NCI-H146 treated with DMSO at 0.1 percent for 48 hours (cell line): Measurements from ENCODE around the gene AIRE.
"Not testable (repeated sequence)": the region's sequence is repeated elsewhere in the genome, so short reads cannot be mapped to it uniquely, and the experiment has no call there.

Experiments used
- DNase-seq: peaks from one replicate; lab custom pipeline; 2025; ENCODE audit not compliant: unreplicated experiment; lab: John Stamatoyannopoulos, UW

Gene AIRE

DNA sequence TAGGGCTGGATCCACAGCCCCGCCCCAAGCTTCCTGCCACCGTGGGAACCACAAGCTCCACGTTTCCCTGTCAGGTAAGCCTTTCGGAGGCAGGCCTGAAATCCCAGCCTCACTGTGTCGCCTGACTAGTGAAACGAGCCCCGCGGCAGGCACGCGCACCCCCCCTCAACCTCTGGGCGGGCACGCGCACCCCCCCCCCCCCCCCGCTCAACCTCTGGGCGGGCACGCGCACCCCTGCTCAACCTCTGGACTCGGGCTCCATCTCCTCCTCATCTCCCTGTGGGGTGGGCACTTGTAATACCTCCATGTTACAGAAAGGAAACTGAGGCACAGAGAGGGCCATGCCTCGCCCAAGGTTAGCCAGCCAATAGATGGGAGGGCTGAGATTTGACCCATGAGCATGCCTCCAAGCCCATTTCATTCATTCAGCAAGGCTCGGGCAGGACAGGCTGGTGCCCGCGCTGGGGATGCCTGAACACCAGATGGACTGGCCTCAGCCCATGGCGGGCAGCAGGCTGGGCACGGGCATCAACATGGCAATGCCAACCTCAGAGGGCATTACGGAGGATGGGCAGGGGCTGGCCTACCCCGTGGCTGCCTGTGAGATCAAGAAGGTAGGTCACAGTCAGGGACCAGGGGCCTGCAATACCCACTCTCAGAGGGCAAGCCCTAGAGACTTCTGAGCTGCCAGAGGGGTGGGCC lies 48.8 kb downstream of the AIRE start:
- DNase-seq, result no peak

DNA sequence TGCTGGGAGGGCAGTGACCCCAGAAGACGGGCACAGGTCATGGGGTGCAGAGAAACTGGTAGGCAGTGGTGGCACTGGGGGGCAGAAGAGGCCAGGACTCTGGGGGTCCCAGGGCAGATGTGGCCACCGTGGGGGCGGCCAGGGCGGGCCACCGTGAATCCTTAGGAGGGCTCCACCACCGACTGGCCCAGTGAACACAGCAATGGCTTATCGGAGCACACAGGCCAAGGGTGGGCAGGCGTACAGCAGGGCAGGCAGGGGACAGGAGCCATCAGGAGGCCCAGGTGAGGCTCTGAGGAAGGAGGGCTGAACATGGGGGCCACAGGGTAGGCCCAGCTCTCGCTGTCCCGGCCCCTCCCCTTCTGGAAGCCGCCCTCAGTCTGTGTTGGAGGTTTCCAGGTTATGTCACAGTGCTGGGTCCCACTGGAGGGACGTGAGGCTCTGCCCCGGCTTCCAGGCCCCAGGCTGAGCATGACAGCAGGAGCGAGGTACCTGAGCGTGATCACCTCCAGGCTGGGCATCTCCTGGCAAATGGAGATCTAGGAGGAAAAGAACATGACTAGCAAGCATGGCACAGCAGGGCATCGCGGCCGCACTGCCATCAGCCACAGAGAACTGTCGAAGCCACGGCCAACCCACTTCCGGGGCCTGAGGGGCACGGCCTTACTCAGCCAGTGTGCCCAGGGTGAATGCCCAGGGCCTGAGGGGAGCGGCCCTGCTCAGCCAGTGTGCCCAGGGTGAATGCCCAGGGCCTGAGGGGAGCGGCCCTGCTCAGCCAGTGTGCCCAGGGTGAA lies 49.8 kb downstream of the AIRE start:
- DNase-seq, result no peak

- DNase-seq, result no peak
Measured at GRCh38 chr21:44337449-44337848, 51.8 kb downstream of the AIRE start.

- peak; percentile 34 for DNase-seq
Measured at GRCh38 chr21:44337941-44338895, 52.5 kb downstream of the AIRE start.

DNA sequence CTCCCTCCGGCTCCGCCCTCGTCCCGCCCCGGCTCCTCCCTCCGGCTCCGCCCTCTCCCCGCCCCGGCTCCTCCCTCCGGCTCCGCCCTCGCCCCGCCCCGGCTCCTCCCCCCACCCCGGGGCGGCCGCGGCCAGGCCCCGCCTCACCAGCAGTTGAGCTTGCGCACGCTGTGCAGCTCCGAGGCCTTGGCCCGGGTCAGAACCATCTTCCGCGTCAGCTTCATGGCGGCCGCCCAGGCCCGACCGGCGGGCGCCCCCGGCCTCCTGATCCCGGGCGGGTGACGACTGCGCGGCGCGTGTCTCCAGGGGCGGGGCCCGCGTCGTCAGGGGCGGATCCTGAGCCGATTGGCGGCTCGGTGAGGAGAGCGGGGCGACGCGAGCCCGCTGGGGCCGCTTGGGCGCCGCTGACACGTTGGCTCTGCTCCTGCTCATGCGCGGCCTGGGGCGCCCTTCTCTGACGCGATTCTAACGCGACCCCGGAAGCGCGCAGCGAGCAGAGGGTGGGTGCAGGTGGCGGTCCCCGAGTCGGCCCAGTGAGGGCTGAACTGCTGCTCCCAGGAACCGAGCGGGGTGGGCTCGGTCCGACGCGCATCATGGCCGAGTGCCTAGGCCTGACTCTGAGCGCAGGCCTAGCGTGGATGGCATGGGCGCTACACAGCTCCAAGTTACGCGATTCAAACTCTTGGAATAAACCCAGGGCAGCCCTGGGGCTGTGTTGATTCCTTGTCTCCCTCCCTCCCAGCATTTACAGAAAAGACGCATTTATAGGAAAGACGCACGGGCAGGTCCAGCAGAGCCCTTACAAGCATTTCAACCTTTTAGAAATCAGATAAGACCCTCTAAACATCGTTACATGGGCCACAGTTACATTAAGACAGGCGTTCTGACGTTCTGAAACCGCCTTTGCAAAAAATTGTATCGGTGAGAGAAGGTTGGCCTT lies 53.6 kb downstream of the AIRE start, which contains the start of gene CFAP410:
TSS of gene CFAP410 (minus strand) at position 420 of the 940 bp plus-strand sequence. CDS start at position 224, 196 bp downstream.
- peak; percentile 67 for DNase-seq

DNA sequence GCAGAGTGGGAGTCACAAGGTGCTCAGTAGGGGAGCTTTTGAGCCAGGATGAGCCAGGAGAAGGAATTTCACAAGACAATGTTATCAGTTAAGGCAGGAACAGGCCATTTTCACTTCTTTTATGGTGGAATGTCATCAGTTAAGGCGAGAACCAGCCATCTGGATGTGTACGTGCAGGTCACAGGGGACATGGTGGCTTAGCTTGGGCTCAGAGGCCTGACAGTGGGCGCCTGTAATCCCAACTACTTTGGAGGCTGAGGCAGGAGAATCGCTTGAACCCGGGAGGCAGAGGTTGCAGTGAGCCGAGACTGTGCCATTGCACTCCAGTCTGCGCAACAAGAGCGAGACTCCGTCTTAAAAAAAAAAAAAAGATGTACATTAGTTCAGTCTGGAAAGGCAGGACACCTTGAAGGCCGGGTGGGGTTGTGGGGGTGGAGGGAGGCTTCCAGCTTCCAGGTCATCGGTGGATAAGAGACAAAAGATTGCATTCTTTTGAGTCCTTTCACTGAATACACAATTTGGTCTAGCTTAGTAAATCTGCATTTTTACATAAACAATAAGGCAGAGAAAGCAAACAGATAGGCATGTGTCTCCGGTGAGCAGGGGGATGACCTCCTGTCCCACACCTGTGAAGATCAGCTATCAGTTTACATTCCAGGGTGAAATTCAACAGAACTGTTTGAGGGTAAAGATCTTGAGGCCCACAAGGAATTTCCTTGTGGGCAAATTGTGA lies 56.2 kb downstream of the AIRE start:
- DNase-seq, result not testable (repeated sequence)

GRCh38 chr21:44342981-44343380 lies 57.3 kb downstream of the AIRE start:
- DNase-seq, result not testable (repeated sequence)

DNA sequence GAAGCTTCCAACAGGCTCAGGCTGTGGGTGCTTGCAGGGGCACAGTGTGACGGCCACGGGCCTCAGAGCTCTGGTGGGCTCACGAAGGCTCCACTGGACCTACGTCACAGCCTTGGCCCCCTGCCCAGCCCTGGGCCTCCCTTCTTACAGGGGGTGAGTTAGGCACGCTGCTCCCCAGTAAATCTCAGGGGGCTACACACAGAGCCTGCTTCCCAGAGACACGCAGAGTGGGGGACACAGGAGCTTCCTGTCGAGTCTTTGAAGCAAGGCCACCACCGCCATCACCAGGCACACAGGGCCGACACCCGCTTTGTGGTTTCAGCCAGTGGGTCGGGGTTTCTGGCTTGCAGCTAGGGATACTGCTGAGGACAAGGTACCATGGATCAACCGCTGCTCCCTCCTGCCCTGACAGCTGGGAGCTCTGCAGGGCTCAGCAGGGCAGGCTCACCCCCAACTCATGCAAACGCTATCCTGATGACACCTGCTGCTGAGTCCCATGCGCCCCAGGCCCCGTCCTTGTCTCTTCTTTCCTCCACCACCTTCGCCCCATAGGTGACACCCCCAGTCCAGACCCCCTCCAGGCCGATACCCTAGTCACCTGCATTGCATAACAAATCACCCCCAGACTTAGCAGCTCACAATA lies 59.0 kb downstream of the AIRE start:
- DNase-seq, result no peak

DNA sequence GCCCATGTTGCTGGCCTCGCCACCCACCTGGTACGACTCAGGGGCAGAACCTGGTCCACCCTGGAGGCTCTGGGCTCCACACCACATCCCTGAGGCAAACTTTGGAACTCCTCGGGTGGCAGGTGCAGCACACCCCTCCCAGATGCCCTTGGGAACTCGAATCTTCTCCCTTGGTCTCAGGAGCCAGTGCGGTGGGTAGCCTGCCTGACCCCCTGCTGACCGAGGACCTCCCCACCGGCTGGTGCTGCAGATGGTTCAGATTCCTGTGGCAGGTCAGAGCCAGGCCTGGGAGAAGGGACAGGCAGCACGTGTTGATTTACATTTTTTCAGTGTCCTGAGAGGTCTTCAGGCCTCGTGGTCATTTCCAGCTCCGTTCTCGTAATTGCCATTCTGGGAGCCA lies 59.8 kb downstream of the AIRE start:
- DNase-seq, result no peak

DNA sequence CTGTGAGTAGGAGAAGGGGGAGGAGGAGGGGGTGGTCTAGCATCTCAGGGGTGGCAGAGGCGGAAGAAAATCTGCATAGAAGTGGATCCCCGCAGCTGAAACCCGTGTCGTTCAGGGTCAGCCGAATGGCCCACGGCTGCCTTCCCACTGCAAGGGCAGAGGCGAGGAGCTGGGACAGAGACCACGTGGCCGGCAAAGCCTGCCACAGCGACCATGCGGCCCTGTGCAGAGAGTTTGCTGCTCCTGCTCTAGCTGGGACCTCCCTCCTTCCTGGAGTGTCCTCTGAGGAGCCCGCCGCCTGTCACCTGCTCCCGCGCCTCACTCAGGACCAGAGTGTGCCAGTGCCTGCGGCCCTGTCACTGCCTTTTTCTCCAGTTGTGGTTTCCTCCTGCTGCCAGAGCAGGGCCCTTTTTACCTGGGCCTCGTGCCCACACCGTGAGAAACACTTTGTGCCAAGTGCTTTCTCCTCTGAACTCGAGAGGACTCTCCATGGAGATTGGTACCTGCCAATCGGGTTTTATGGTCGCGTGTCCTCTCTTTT lies 62.3 kb downstream of the AIRE start:
- no peak for DNase-seq
